H1 (cell line): Measurements from ENCODE around the gene HTR6. TPM values are rescaled to one million over a fixed set of nuclear protein-coding genes. Genes with fewer than 3 reads are reported as not detected.

Source experiments
- CBX5 ChIP-seq: fragments of 300-800, 300-1000 bp; sonication (generic); IDR thresholded peaks from 2 replicates; pipeline ENCODE4 v1.7.1; 2016; ENCODE audit warnings: antibody characterized with exemption, low read length, low read depth
- YY1 ChIP-seq: IDR thresholded peaks from 2 replicates; pipeline ENCODE4 v1.6.1; 2011; ENCODE audit warnings: low read depth, mild to moderate bottlenecking, low read length
- ZNF274 ChIP-seq: IDR thresholded peaks from 2 replicates; pipeline ENCODE4 v1.7.0; 2012; ENCODE audit warnings: low read length, borderline replicate concordance; ENCODE audit errors: extremely low read depth
- polyA plus RNA-seq, 7 experiments: library from polyadenylated mRNA; depleted of rRNA in 3 of 7; stranded (reverse) in 5 of 7; unstranded in 2 of 7; fragments of >200 nt in 5 of 7; fragments of 200-250 nt in 2 of 7; gene quantifications; 1 replicate in 5 of 7; 2 replicates in 1 of 7; 4 replicates in 1 of 7; pipeline versions ENCODE4 v1.2.1 to v1.2.3, GENCODE V29; 2011 to 2013; ENCODE audit warnings: missing spikeins in 2 of 7, mixed read lengths in 2 of 7
- total RNA-seq: library from RNA; stranded (reverse); fragmentation: NEBNext Ultra II Directional; extraction: Animal tissue kit (Norgen Biotek cat#: 25700); gene quantifications from 2 replicates; pipeline ENCODE4 v1.2.1, GENCODE V29; 2021

Gene HTR6
- total and polyA plus RNA-seq, 2 of the 8 experiments (the other 6 are each of a cell fraction or from before 2014, with no cell fraction given), result 0.76 to 0.95 TPM

DNA sequence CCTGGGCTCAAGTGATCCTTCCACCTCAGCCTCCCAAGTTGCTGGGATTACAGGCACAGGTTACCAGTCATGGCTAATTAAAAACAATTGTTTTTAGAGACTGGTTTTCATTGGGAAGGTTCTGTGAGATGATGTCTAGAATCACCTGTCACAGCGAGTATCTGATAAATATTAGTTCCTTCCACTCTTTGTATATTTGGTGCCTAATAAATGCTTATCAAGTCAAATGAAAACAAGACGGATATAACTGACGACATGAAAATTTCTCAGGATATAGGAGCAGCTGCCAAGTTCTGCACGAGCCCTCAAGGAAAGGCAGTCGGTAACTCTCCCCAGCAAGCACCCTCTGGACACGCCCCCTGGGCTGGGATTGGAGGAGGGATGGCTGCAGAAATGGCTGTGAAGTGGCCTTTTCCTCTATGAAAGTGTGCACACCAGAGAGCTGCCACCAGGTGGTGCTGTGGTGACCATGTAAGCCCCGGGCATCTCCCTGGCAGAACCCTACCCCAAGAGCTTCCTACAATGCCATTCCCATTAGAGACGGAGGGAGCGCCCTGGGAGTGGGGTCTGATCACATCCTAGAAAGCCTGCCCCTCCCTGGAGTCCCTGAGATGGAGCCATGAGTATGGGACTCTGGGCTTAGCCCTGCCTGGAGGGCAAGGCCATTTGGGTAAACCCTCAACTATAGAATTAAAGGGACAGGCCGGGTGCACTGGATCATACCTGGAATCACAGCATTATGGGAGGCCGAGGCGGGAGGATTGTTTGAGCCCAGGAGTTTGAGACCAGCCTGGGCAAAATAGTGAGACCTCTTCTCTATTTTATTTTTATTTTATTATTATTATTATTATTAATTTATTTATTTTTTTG, 50.9 kb downstream of the HTR6 start (continued):
- peak; percentile 85 for TF ChIP-seq YY1
- no peak for TF ChIP-seq ZNF274
- no peak for TF ChIP-seq CBX5
